SK-N-SH (cell line): ENCODE measurements around the gene MARCHF7. TPM values are rescaled to one million over a fixed set of nuclear protein-coding genes. Genes with fewer than 3 reads are reported as not detected.

Experiments used
- CTCF ChIA-PET: fragments of 300-600, 350-600 bp; formaldehyde crosslinking; extraction: SDS; loops from one replicate; lab custom pipeline; 2021; lab: Yijun Ruan, JAX
- POLR2A ChIA-PET: fragments of 350-600 bp; sonication (Branson Sonifier 250); formaldehyde crosslinking; extraction: SDS; loops from one replicate; lab custom pipeline; 2020; ENCODE audit warnings: antibody characterized with exemption, inconsistent platforms; lab: Yijun Ruan, JAX
- DNase-seq: peaks from one replicate; pipeline ENCODE4 v3.0.0; 2012
- H2AFZ ChIP-seq: fragments of 200-600 bp; sonication (generic); 2 replicates; pipeline ENCODE4 v1.8.1; 2016; ENCODE audit warnings: antibody characterized with exemption, mild to moderate bottlenecking, low read depth
- H3F3A ChIP-seq: fragments of 200-600 bp; sonication (generic); replicated peaks from 2 replicates; pipeline ENCODE3; 2016; ENCODE audit warnings: antibody characterized with exemption, mild to moderate bottlenecking; ENCODE audit not compliant: insufficient read depth
- H3K27ac ChIP-seq, 2 experiments: fragments of 200-500 bp in 1 of 2; fragments of 200-600 bp in 1 of 2; sonication (Bioruptor generic) in 1 of 2; sonication (generic), shearing (Covaris generic) in 1 of 2; 2 replicates each; pipeline versions ENCODE4 v1.5.1 to v1.6.1; 2014 to 2016; ENCODE audit warnings: low read depth in 2 of 2, inconsistent platforms in 1 of 2, low read length in 1 of 2, mild to moderate bottlenecking in 1 of 2, mixed read lengths in 1 of 2
- H3K27me3 ChIP-seq: fragments of 200-600 bp; sonication (generic), shearing (Covaris generic); 2 replicates; pipeline ENCODE4 v1.6.1; 2016; ENCODE audit warnings: mixed run types; ENCODE audit not compliant: insufficient read depth
- H3K36me3 ChIP-seq, 2 experiments: fragments of 200-500 bp in 1 of 2; fragments of 200-600 bp in 1 of 2; sonication (Bioruptor generic) in 1 of 2; sonication (generic) in 1 of 2; replicated peaks in 1 of 2; 2 replicates each; pipeline versions ENCODE3 to v1.5.1; 2014 to 2016; ENCODE audit warnings: low read length in 1 of 2, mild to moderate bottlenecking in 1 of 2; ENCODE audit not compliant: insufficient read depth in 2 of 2, control insufficient read depth in 1 of 2
- H3K4me1 ChIP-seq, 2 experiments: fragments of 200-500 bp in 1 of 2; fragments of 200-600 bp in 1 of 2; sonication (Bioruptor generic) in 1 of 2; sonication (generic), shearing (Covaris generic) in 1 of 2; 2 replicates each; pipeline versions ENCODE4 v1.5.1 to v1.6.1; 2014 to 2016; ENCODE audit warnings: low read depth in 1 of 2, low read length in 1 of 2, mixed run types in 1 of 2; ENCODE audit not compliant: insufficient read depth in 2 of 2, control insufficient read depth in 1 of 2
- H3K4me2 ChIP-seq: fragments of 200-600 bp; sonication (generic), shearing (Covaris generic); 2 replicates; pipeline ENCODE4 v1.6.1; 2017; ENCODE audit warnings: mixed run types
- H3K4me3 ChIP-seq, 2 experiments: fragments of 200-500 bp in 1 of 2; fragments of 200-600 bp in 1 of 2; sonication (Bioruptor generic) in 1 of 2; sonication (generic), shearing (Covaris generic) in 1 of 2; 2 replicates each; pipeline versions ENCODE4 v1.5.1 to v1.8.1; 2014 to 2016; ENCODE audit warnings: low read depth in 2 of 2, inconsistent platforms in 1 of 2, low read length in 1 of 2, mild to moderate bottlenecking in 1 of 2, mixed read lengths in 1 of 2, moderate library complexity in 1 of 2
- H3K79me2 ChIP-seq: fragments of 200-600 bp; sonication (generic); 2 replicates; pipeline ENCODE4 v1.8.1; 2017; ENCODE audit warnings: mild to moderate bottlenecking; ENCODE audit not compliant: insufficient read depth
- H3K9ac ChIP-seq: fragments of 200-600 bp; sonication (generic); 2 replicates; pipeline ENCODE4 v1.6.1; 2017; ENCODE audit warnings: mixed run types
- H3K9me2 ChIP-seq: fragments of 200-600 bp; sonication (generic); 2 replicates; pipeline ENCODE4 v1.6.1; 2017; ENCODE audit warnings: mixed run types
- H3K9me3 ChIP-seq: fragments of 200-600 bp; sonication (generic); 2 replicates; pipeline ENCODE4 v1.6.1; 2017; ENCODE audit warnings: mixed run types, mild to moderate bottlenecking, moderate library complexity
- H4K20me1 ChIP-seq: fragments of 200-600 bp; sonication (generic); 2 replicates; pipeline ENCODE4 v1.6.1; 2017; ENCODE audit warnings: mild to moderate bottlenecking, mixed run types; ENCODE audit not compliant: insufficient read depth
- CHD2 ChIP-seq: fragments of 150-350 bp; IDR thresholded peaks from 2 replicates; pipeline ENCODE4 v1.6.1; 2018; ENCODE audit warnings: low read length; ENCODE audit not compliant: partially characterized antibody
- FOXJ3 ChIP-seq: sonication (generic); formaldehyde crosslinking; IDR thresholded peaks from 2 replicates; pipeline ENCODE4 v1.5.1; 2020; ENCODE audit warnings: mild to moderate bottlenecking, missing genetic modification reagents
- FOXM1 ChIP-seq: IDR thresholded peaks from 2 replicates; pipeline ENCODE4 v1.4.0; 2012; ENCODE audit warnings: low read depth, mild to moderate bottlenecking
- GABPA ChIP-seq: IDR thresholded peaks from 2 replicates; pipeline ENCODE4 v1.4.0; 2012; ENCODE audit warnings: low read depth, mild to moderate bottlenecking
- JUND ChIP-seq: IDR thresholded peaks from 2 replicates; pipeline ENCODE4 v1.4.0; 2012
- MAX ChIP-seq: IDR thresholded peaks from 2 replicates; pipeline ENCODE4 v1.4.0; 2012; ENCODE audit warnings: low read depth
- NRF1 ChIP-seq: IDR thresholded peaks from 2 replicates; pipeline ENCODE4 v1.6.1; 2012; ENCODE audit warnings: low read depth, mild to moderate bottlenecking, low read length
- PBX3 ChIP-seq: IDR thresholded peaks from 2 replicates; pipeline ENCODE4; 2012
- RAD21 ChIP-seq: IDR thresholded peaks from 2 replicates; pipeline ENCODE4 v1.6.1; 2012; ENCODE audit warnings: mild to moderate bottlenecking, low read length
- RCOR1 ChIP-seq: fragments of 150-350 bp; IDR thresholded peaks from 2 replicates; pipeline ENCODE4 v1.6.1; 2017; ENCODE audit warnings: antibody characterized with exemption, low read length
- SMC3 ChIP-seq: IDR thresholded peaks from 2 replicates; pipeline ENCODE4 v1.6.1; 2012; ENCODE audit warnings: low read depth, low read length, improper control_type of control experiment
- TCF12 ChIP-seq: IDR thresholded peaks from 2 replicates; pipeline ENCODE4 v1.4.0; 2012
- YY1 ChIP-seq: IDR thresholded peaks from 2 replicates; pipeline ENCODE4 v1.4.0; 2012; ENCODE audit warnings: low read depth, mild to moderate bottlenecking
- WGBS: methylation state at CpG from one replicate; pipeline ENCODE4 v1.1.6; 2017; ENCODE audit warnings: low lambda C conversion rate; 5-methylcytosine and 5-hydroxymethylcytosine counted together
- polyA plus RNA-seq, 3 experiments: library from polyadenylated mRNA; depleted of rRNA; stranded (reverse); fragments of >200 nt; gene quantifications; 2 replicates each; pipeline ENCODE4 v1.2.3, GENCODE V29; 2012
- TF ChIP-seq, protein P1 (sequence below): fragments of 200-600 bp; sonication (generic); IDR thresholded peaks from 2 replicates; pipeline ENCODE4 v1.6.1; 2017; ENCODE audit warnings: antibody characterized with exemption, mild to moderate bottlenecking, moderate library complexity

The MARCHF7 gene
- polyA plus RNA-seq, 1 of the 3 experiments (the other 2 are of a cell fraction), result 20.3 TPM

GRCh38 chr2:159703491-159703890, 8.8 kb upstream of the MARCHF7 start:
- no peaks in the 10 kb centered on the region; a peak in 2 of 4 replicates for H3K4me1 ChIP-seq
- no peaks in the 10 kb centered on the region for H3F3A ChIP-seq
- no peak overlapping the region for H3K27ac ChIP-seq
- H3K4me3 ChIP-seq, result no peak overlapping the region
- TF ChIP-seq CHD2, result no peak
- TF ChIP-seq TCF12, result no peak
- TF ChIP-seq, protein P1, sequence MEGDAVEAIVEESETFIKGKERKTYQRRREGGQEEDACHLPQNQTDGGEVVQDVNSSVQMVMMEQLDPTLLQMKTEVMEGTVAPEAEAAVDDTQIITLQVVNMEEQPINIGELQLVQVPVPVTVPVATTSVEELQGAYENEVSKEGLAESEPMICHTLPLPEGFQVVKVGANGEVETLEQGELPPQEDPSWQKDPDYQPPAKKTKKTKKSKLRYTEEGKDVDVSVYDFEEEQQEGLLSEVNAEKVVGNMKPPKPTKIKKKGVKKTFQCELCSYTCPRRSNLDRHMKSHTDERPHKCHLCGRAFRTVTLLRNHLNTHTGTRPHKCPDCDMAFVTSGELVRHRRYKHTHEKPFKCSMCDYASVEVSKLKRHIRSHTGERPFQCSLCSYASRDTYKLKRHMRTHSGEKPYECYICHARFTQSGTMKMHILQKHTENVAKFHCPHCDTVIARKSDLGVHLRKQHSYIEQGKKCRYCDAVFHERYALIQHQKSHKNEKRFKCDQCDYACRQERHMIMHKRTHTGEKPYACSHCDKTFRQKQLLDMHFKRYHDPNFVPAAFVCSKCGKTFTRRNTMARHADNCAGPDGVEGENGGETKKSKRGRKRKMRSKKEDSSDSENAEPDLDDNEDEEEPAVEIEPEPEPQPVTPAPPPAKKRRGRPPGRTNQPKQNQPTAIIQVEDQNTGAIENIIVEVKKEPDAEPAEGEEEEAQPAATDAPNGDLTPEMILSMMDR, result no peak
- TF ChIP-seq MAX, result no peak
- TF ChIP-seq FOXJ3 (CRISPR knock-in tag), result no peak
- no peak for TF ChIP-seq PBX3
- no peak for TF ChIP-seq FOXM1
- TF ChIP-seq RCOR1, result no peak
- no peak overlapping the region for H3K4me2 ChIP-seq
- POLR2A ChIA-PET, result interaction anchor here (1.2 kb wide), 1 partner anchor 9 kb away, joined by 5 read pairs; the partner anchor contains the start of gene MARCHF7
- H3K36me3 ChIP-seq, result no peaks in the 10 kb centered on the region
- H3K9me3 ChIP-seq, result no peaks in the 10 kb centered on the region
- 96% methylated on average over 5 of the region's 5 CpGs for WGBS
- no peak for DNase-seq
- H3K79me2 ChIP-seq, result no peaks in the 10 kb centered on the region
- no peaks in the 10 kb centered on the region for H4K20me1 ChIP-seq
- no peaks in the 10 kb centered on the region for H3K27me3 ChIP-seq
- CTCF ChIA-PET, result interaction anchor here (1.3 kb wide), 1 partner anchor 9 kb away, joined by 6 read pairs; the partner anchor contains the start of gene MARCHF7
- H2AFZ ChIP-seq, result no peak overlapping the region
- no peaks in the 10 kb centered on the region for H3K9me2 ChIP-seq
- no peak overlapping the region for H3K9ac ChIP-seq

GRCh38 chr2:159706385-159706980, 5.8 kb upstream of the MARCHF7 start:
- H3K27me3 ChIP-seq, result no peaks in the 10 kb centered on the region
- 93% methylated on average over 10 of the region's 10 CpGs for WGBS
- ChIA-PET POLR2A (no interaction called here), CTCF (no interaction called here)
- no peak for DNase-seq
- no peak overlapping the region for H3K4me2 ChIP-seq
- H3K4me3 ChIP-seq, result no peak overlapping the region
- no peaks in the 10 kb centered on the region for H3K9me3 ChIP-seq
- H2AFZ ChIP-seq, result no peak overlapping the region
- H3K9me2 ChIP-seq, result no peaks in the 10 kb centered on the region
- TF ChIP-seq FOXM1 (no peak), NRF1 (no peak), YY1 (no peak), GABPA (no peak), SMC3 (no peak), RCOR1 (no peak), JUND (no peak), RAD21 (no peak)
- TF ChIP-seq, all 33 proteins: peak for 0
- Histone ChIP-seq H3K36me3 (peaks cover 0 to 4% of the 10 kb centered on the region in 2 experiments), H4K20me1 (no peaks in the 10 kb centered on the region), H3K27ac (no peak overlapping the region), H3F3A (peaks cover 3% of the 10 kb centered on the region), H3K9ac (no peak overlapping the region), H3K4me1 (no peaks in the 10 kb centered on the region; a peak in 3 of 4 replicates), H3K79me2 (peaks cover 8% of the 10 kb centered on the region)
